WERI-Rb-1 (cell line): ENCODE results near the gene RDH16.

Source experiments
- DNase-seq: peaks from one replicate; pipeline ENCODE4 v3.0.0-alpha.2; 2020
- H3K27ac ChIP-seq: fragments of 250-450 bp; sonication (Bioruptor Pico); 2 replicates; pipeline ENCODE4 v1.5.1; 2020; ENCODE audit warnings: mild to moderate bottlenecking, moderate library complexity
- H3K27me3 ChIP-seq: fragments of 250-450 bp; sonication (Bioruptor Pico); 2 replicates; pipeline ENCODE4 v1.5.1; 2021; ENCODE audit warnings: mild to moderate bottlenecking, low read depth, moderate library complexity; ENCODE audit not compliant: insufficient read depth, severe bottlenecking
- H3K36me3 ChIP-seq: fragments of 250-450 bp; sonication (Bioruptor Pico); 2 replicates; pipeline ENCODE4 v1.5.1; 2020; ENCODE audit warnings: mild to moderate bottlenecking, moderate library complexity
- H3K4me3 ChIP-seq: 2 replicates; pipeline ENCODE4 v1.5.1; 2011; ENCODE audit warnings: low read depth, mild to moderate bottlenecking, control low read depth, low read length
- H3K9me3 ChIP-seq: fragments of 250-450 bp; sonication (Bioruptor Pico); 2 replicates; pipeline ENCODE4 v1.5.1; 2021; ENCODE audit warnings: mild to moderate bottlenecking, moderate library complexity; ENCODE audit not compliant: severe bottlenecking
- TF ChIP-seq, protein P1 (sequence below): IDR thresholded peaks from 2 replicates; pipeline ENCODE4 v1.5.1; 2011; ENCODE audit warnings: low read depth, mild to moderate bottlenecking, control low read depth, inconsistent platforms, low read length

The RDH16 gene

DNA sequence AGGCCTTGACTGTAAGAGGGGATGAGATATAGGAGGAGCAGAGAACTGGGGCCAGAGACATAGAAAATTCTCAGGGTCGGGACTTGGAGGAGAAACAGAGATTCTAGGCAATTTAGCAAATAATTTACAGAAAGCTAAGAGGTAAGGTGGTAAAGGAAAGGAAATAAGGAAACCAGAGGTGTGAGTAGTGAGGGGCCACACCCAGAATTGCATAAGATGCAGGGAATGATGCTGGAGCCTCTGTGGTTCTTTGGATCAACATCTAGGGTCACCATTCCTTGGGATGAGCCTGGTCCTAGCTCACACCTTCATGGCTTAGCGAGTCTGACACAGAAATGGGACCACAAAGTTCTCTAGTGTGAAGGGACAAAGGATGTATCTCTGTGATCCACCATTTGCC, 22.3 kb downstream of the RDH16 start:
- Histone ChIP-seq H3K36me3 (no peaks in the 10 kb centered on the region), H3K27me3 (no peaks in the 10 kb centered on the region), H3K9me3 (no peaks in the 10 kb centered on the region), H3K4me3 (no peak overlapping the region), H3K27ac (no peak overlapping the region)
- TF ChIP-seq, protein P1, sequence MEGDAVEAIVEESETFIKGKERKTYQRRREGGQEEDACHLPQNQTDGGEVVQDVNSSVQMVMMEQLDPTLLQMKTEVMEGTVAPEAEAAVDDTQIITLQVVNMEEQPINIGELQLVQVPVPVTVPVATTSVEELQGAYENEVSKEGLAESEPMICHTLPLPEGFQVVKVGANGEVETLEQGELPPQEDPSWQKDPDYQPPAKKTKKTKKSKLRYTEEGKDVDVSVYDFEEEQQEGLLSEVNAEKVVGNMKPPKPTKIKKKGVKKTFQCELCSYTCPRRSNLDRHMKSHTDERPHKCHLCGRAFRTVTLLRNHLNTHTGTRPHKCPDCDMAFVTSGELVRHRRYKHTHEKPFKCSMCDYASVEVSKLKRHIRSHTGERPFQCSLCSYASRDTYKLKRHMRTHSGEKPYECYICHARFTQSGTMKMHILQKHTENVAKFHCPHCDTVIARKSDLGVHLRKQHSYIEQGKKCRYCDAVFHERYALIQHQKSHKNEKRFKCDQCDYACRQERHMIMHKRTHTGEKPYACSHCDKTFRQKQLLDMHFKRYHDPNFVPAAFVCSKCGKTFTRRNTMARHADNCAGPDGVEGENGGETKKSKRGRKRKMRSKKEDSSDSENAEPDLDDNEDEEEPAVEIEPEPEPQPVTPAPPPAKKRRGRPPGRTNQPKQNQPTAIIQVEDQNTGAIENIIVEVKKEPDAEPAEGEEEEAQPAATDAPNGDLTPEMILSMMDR, result no peak
- DNase-seq, result no peak

DNA sequence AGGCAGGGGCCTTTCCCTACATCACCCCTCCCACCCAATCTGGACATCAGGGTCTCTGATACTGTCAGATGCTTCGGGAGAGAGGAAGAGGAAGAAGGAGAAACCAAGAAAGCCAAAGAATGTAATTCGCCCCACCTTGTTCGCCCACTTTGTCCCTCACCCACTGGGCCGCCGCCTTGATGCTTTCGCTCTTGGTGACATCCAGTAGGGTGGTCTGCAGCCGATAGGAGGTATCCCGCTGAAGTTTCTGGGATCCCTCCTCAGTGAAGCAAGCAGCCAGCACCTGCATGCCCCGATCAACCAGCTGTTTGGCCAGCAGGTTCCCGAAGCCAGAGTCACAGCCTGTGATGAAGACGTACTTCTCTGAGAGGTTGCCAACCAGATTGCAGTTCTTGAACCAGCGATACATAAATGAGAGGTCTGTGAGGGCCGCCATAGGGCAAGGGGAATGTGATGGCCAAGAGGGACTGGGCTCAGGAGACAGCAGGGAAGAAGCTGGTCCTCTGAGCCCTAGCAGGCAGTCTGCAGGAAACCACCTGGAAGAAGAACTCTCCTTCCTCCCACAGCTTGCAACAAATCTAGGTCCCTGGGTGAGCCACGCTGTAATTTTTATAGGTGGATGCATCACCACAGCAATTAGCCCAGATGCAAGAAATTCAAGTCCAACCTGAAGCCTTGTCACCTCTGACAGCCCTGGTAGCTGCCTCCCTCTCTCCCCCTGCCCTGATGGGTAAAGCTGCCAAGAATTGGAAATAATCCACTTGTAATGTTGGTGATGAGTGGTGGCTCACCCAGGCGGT, 23.4 kb downstream of the RDH16 start, which contains the start of gene SDR9C7:
TSS of gene SDR9C7 (minus strand) at position 583 of the 800 bp plus-strand sequence. CDS start at position 436, 147 bp downstream.
- Histone ChIP-seq H3K36me3 (no peaks in the 10 kb centered on the region), H3K4me3 (no peak within 1 kb of the TSS), H3K27me3 (no peaks in the 10 kb centered on the region), H3K9me3 (no peaks in the 10 kb centered on the region), H3K27ac (no peak within 1 kb of the TSS)
- DNase-seq, result no peak
- TF ChIP-seq, protein P1, result no peak

DNA sequence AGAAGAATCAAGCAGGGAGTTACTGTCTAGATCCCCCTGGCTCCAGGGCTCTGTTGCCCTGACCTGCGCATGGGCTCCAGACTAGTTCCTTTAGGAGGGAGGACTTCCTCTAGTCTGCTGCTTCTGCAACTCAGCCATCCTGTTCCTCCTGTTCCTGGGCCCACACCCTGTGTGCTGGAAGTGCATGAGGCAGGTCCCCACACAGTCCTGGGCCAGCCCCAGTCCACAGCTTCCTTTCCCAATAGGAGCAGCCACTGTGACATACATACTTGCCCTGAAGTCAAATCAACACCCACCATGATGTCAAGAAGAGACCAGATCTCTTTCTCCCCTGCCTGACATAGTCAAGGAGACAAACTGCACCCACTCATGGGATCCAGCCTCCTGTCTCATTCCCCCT, 24.5 kb downstream of the RDH16 start:
- no peak overlapping the region for H3K4me3 ChIP-seq
- no peaks in the 10 kb centered on the region for H3K36me3 ChIP-seq
- TF ChIP-seq, protein P1, result no peak
- DNase-seq, result no peak
- no peak overlapping the region for H3K27ac ChIP-seq
- no peaks in the 10 kb centered on the region for H3K27me3 ChIP-seq
- H3K9me3 ChIP-seq, result no peaks in the 10 kb centered on the region

DNA sequence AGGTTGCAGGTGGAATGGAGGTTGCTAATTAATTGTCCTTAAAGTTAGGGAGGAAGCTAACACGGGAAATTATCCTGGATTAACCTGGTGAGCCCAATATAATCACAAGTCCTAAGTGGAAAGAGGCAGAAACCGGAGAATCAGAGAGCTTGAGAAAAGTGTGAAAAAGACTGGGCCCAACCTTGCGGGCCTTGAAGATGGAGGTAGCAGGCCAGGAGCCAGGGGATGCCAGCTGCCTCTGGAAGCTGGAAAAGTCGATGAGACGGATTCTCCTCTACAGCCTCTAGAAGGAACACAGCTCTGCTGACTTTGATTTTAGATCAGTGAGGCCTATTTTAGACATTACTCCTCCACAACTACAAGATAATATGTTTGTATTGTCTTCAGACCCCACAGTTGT, 25.3 kb downstream of the RDH16 start:
- no peak overlapping the region for H3K4me3 ChIP-seq
- H3K36me3 ChIP-seq, result no peaks in the 10 kb centered on the region
- no peak for DNase-seq
- no peaks in the 10 kb centered on the region for H3K27me3 ChIP-seq
- H3K9me3 ChIP-seq, result no peaks in the 10 kb centered on the region
- no peak overlapping the region for H3K27ac ChIP-seq
- TF ChIP-seq, protein P1, result no peak

DNA sequence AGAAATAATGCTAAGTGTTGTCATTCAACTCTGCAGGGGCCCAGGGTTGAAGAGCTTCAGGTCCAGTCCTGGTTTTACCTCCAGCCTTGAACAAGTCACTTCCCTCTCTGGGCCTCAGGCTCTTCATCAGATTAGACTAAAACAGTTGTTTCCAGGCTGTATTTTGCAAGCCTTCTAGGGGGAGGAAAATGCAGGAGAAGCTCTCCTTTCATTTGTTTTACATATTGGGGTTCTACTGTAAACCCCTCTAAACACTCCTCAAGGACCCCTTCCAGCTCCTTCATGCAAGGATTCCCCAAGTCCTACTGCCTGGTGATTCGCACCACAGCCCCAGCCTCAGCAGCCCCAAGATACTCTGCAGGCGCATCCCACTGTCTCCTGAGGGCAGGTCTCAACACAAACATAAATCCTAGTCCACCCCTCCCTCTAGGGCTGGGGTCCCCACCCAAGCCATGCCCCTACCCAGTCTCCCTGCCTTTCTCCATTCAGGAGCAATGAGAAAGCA, 25.9 kb downstream of the RDH16 start:
- TF ChIP-seq, protein P1, result no peak
- Histone ChIP-seq H3K36me3 (no peaks in the 10 kb centered on the region), H3K9me3 (no peaks in the 10 kb centered on the region), H3K27ac (no peak overlapping the region; the same call in 1 of the 2 replicates), H3K27me3 (no peaks in the 10 kb centered on the region), H3K4me3 (no peak overlapping the region)
- DNase-seq, result peak; percentile 35
